ENCODE measurements around the gene VPREB1. TPM values are rescaled to one million over a fixed set of nuclear protein-coding genes. Genes with fewer than 3 reads are reported as not detected.
"Not testable (repeated sequence)": the region's sequence is repeated elsewhere in the genome, so short reads cannot be mapped to it uniquely, and the experiment has no call there.

Gene VPREB1
- polyA plus RNA-seq, 3 donors, result not detected

DNA sequence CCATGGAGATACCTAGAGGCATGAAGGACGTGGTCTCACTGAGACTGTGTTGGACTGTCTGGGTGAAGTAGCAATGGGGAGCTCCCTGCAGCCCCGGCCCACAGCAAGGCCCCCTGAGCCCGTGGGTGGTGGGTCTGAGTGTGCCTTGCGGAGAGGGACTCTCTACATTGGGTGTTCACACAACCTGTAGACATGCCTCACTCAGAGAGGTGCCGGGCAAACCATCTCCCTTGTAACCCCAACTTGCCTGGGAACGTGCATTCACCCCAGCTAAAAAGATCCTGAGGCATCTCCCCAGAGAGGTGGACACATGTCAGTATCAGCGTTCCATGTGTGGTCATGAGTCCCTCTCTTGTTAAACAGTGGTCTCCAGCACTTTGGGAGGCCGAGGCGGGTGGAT, 2.1 kb downstream of the VPREB1 start:
- Histone ChIP-seq H3K4me2 (replicated peaks; ENCODE audit: extremely low read depth, low read length, poor library complexity, severe bottlenecking) (no peak overlapping the region), H3K27me3 (ENCODE audit: control insufficient read depth in 2 of 2, insufficient read depth in 2 of 2, low read length in 2 of 2) (no peaks in the 10 kb centered on the region), H3K36me3 (replicated peaks in 1 of 2; ENCODE audit: control insufficient read depth in 1 of 2, insufficient read depth in 2 of 2, low read length in 2 of 2) (no peaks in the 10 kb centered on the region), H4K20me1 (ENCODE audit: insufficient read depth, low read length) (no peaks in the 10 kb centered on the region), H3K9me3 (replicated peaks in 1 of 2; ENCODE audit: control insufficient read depth in 1 of 2, insufficient read depth in 1 of 2, low read length in 2 of 2) (no peaks in the 10 kb centered on the region), H2AFZ (ENCODE audit: insufficient read depth, low read depth, low read length, poor library complexity, severe bottlenecking) (no peak overlapping the region), H3K9ac (ENCODE audit: insufficient read depth, low read length, poor library complexity, severe bottlenecking) (no peak overlapping the region), H3K4me3 (replicated peaks in 1 of 3; ENCODE audit: low read depth in 2 of 3, low read length in 3 of 3) (no peak overlapping the region), H3K4me1 (ENCODE audit: control insufficient read depth in 1 of 2, insufficient read depth in 2 of 2, low read length in 2 of 2) (peaks cover 6% of the 10 kb centered on the region in 2 donors), H3K27ac (ENCODE audit: low read depth in 1 of 2, low read length in 2 of 2) (no peak overlapping the region), H3K79me2 (ENCODE audit: insufficient read depth, low read length) (no peaks in the 10 kb centered on the region)
- Mint-ChIP-seq H3K27ac (no peak overlapping the region), H3K4me1 (peaks cover 22% of the 10 kb centered on the region), H3K9me3 (no peaks in the 10 kb centered on the region), H3K4me3 (no peak overlapping the region), H3K27me3 (ENCODE audit: low read depth in 3 of 3) (peaks cover 0 to 10% (median 2%) of the 10 kb centered on the region in 3 donors), H3K36me3 (no peaks in the 10 kb centered on the region)
- intact Hi-C loops (cut with micrococcal nuclease), result no loop called here
- DNase-seq, result no peak
- WGBS (ENCODE audit: insufficient coverage), result 83% methylated on average over 6 of the region's 9 CpGs
- TF ChIP-seq, protein P1, sequence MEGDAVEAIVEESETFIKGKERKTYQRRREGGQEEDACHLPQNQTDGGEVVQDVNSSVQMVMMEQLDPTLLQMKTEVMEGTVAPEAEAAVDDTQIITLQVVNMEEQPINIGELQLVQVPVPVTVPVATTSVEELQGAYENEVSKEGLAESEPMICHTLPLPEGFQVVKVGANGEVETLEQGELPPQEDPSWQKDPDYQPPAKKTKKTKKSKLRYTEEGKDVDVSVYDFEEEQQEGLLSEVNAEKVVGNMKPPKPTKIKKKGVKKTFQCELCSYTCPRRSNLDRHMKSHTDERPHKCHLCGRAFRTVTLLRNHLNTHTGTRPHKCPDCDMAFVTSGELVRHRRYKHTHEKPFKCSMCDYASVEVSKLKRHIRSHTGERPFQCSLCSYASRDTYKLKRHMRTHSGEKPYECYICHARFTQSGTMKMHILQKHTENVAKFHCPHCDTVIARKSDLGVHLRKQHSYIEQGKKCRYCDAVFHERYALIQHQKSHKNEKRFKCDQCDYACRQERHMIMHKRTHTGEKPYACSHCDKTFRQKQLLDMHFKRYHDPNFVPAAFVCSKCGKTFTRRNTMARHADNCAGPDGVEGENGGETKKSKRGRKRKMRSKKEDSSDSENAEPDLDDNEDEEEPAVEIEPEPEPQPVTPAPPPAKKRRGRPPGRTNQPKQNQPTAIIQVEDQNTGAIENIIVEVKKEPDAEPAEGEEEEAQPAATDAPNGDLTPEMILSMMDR (IDR thresholded peaks at IDR 0.05), result no peak

DNA sequence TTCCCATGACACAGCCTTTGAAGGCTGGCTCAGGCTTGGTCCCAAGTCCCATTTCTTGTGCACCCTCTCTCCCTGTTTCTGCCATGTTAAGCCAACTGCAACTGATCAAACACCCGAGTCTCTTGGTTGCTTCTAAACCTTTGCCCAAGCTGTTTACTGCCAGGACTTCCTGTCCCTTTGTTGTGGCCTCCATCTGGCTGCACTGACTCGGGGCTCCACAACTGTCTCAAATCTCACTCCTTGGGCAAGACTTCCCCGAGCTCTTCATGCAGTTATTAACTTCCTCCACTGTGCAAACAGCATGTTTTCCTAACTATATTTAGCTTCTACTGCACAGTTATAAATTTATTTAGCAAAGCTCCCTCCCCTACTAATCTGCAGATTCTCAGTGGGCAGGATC, 4.3 kb downstream of the VPREB1 start:
- Histone ChIP-seq H3K9ac (ENCODE audit: insufficient read depth, low read length, poor library complexity, severe bottlenecking) (no peak overlapping the region), H3K4me1 (ENCODE audit: control insufficient read depth in 1 of 2, insufficient read depth in 2 of 2, low read length in 2 of 2) (peaks cover 6% of the 10 kb centered on the region in 2 donors), H3K79me2 (ENCODE audit: insufficient read depth, low read length) (no peaks in the 10 kb centered on the region), H3K36me3 (replicated peaks in 1 of 2; ENCODE audit: control insufficient read depth in 1 of 2, insufficient read depth in 2 of 2, low read length in 2 of 2) (no peaks in the 10 kb centered on the region), H3K4me3 (replicated peaks in 1 of 3; ENCODE audit: low read depth in 2 of 3, low read length in 3 of 3) (no peak overlapping the region), H3K9me3 (replicated peaks in 1 of 2; ENCODE audit: control insufficient read depth in 1 of 2, insufficient read depth in 1 of 2, low read length in 2 of 2) (no peaks in the 10 kb centered on the region), H2AFZ (ENCODE audit: insufficient read depth, low read depth, low read length, poor library complexity, severe bottlenecking) (no peak overlapping the region), H4K20me1 (ENCODE audit: insufficient read depth, low read length) (no peaks in the 10 kb centered on the region), H3K27ac (ENCODE audit: low read depth in 1 of 2, low read length in 2 of 2) (no peak overlapping the region), H3K4me2 (replicated peaks; ENCODE audit: extremely low read depth, low read length, poor library complexity, severe bottlenecking) (no peak overlapping the region), H3K27me3 (ENCODE audit: control insufficient read depth in 2 of 2, insufficient read depth in 2 of 2, low read length in 2 of 2) (no peaks in the 10 kb centered on the region)
- WGBS (ENCODE audit: insufficient coverage), result 0% methylated on average over 3 of the region's 3 CpGs
- Mint-ChIP-seq H3K9me3 (no peaks in the 10 kb centered on the region), H3K27me3 (ENCODE audit: low read depth in 3 of 3) (peaks cover 0 to 8% (median 2%) of the 10 kb centered on the region in 3 donors), H3K36me3 (no peaks in the 10 kb centered on the region), H3K4me3 (no peak overlapping the region), H3K4me1 (peaks cover 21% of the 10 kb centered on the region), H3K27ac (no peak overlapping the region)
- DNase-seq, result no peak
- TF ChIP-seq, protein P1 (IDR thresholded peaks at IDR 0.05), result no peak
- intact Hi-C loops (cut with micrococcal nuclease), result no loop called here

DNA sequence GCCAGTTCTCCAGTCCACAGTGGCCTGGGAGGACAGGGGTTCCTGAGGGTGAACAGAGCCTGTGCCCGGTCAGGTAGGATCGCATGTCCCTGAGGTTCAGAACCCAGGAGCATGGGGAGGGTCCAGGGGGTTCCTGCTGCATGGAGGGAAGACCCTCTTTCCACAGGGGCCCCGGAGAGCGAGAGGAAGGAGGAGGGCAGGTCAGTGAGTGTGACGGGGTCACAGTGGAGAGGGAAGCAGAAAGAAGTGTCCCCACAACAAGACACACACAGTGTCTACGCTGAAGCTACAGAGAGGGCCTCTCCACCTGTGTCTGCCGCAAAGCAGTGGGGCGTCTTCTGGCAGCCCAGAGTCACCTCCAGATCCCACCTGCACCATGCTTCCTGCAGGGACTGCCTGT, 6.1 kb downstream of the VPREB1 start:
- peaks cover 11% of the 10 kb centered on the region for H3K4me1 Mint-ChIP-seq
- H3K27ac ChIP-seq (ENCODE audit: low read depth in 1 of 2, low read length in 2 of 2); H3K9ac ChIP-seq (ENCODE audit: insufficient read depth, low read length, poor library complexity, severe bottlenecking); H3K27me3 Mint-ChIP-seq (ENCODE audit: low read depth in 3 of 3); H3K36me3 ChIP-seq (replicated peaks in 1 of 2; ENCODE audit: control insufficient read depth in 1 of 2, insufficient read depth in 2 of 2, low read length in 2 of 2); H4K20me1 ChIP-seq (ENCODE audit: insufficient read depth, low read length); DNase-seq; H3K36me3 Mint-ChIP-seq; H3K79me2 ChIP-seq (ENCODE audit: insufficient read depth, low read length); H3K4me3 Mint-ChIP-seq; H3K27me3 ChIP-seq (ENCODE audit: control insufficient read depth in 2 of 2, insufficient read depth in 2 of 2, low read length in 2 of 2); H2AFZ ChIP-seq (ENCODE audit: insufficient read depth, low read depth, low read length, poor library complexity, severe bottlenecking); H3K4me2 ChIP-seq (replicated peaks; ENCODE audit: extremely low read depth, low read length, poor library complexity, severe bottlenecking); H3K4me1 ChIP-seq (ENCODE audit: control insufficient read depth in 1 of 2, insufficient read depth in 2 of 2, low read length in 2 of 2); H3K4me3 ChIP-seq (replicated peaks in 1 of 3; ENCODE audit: low read depth in 2 of 3, low read length in 3 of 3); H3K9me3 Mint-ChIP-seq; intact Hi-C loops (cut with micrococcal nuclease); H3K9me3 ChIP-seq (replicated peaks in 1 of 2; ENCODE audit: control insufficient read depth in 1 of 2, insufficient read depth in 1 of 2, low read length in 2 of 2): not testable (repeated sequence)
- peak overlapping the region in 3 of 7 donors; percentile 2 to 42 (median 19) for H3K27ac Mint-ChIP-seq
- WGBS (ENCODE audit: insufficient coverage), result no CpG with 5 or more reads among the region's 8 CpGs
